ENCODE measurements around the gene PPARD.
"Not testable (repeated sequence)": the region's sequence is repeated elsewhere in the genome, so short reads cannot be mapped to it uniquely, and the experiment has no call there.

PPARD gene

GRCh38 chr6:35342258-35343091 is at the start of gene PPARD:
PPARD (plus strand) TSS chr6:35342558; CDS start chr6:35411088, 68,530 bp downstream.
- peak; percentile 94 for DNase-seq

GRCh38 chr6:35293681-35294080 is 48.7 kb upstream of the PPARD start:
- DNase-seq = no peak

GRCh38 chr6:35294308-35294945 is 47.9 kb upstream of the PPARD start:
- DNase-seq = no peak

- no peak for DNase-seq
Observed at GRCh38 chr6:35295036-35295435, 47.3 kb upstream of the PPARD start.

- peak; percentile 55 for DNase-seq
Observed at GRCh38 chr6:35295521-35296315, 46.6 kb upstream of the PPARD start.

- DNase-seq = no peak
Observed at GRCh38 chr6:35296931-35297600, 45.3 kb upstream of the PPARD start.

GRCh38 chr6:35297601-35298481 is 44.5 kb upstream of the PPARD start, which contains the start of gene DEF6:
DEF6 (plus strand) TSS chr6:35297818; CDS start chr6:35297857, 39 bp downstream.
- DNase-seq = peak; percentile 92

GRCh38 chr6:35298625-35299140 is 43.7 kb upstream of the PPARD start:
- no peak for DNase-seq

GRCh38 chr6:35299674-35300073 is 42.7 kb upstream of the PPARD start:
- DNase-seq = no peak

GRCh38 chr6:35300848-35301247 is 41.5 kb upstream of the PPARD start:
- DNase-seq = no peak

GRCh38 chr6:35302604-35303241 is 39.6 kb upstream of the PPARD start:
- no peak for DNase-seq

- no peak for DNase-seq
Observed at GRCh38 chr6:35304299-35304698, 38.1 kb upstream of the PPARD start.

- no peak for DNase-seq
Observed at GRCh38 chr6:35305117-35305516, 37.2 kb upstream of the PPARD start.

- DNase-seq = not testable (repeated sequence)
Observed at GRCh38 chr6:35307138-35307537, 35.2 kb upstream of the PPARD start.

- not testable (repeated sequence) for DNase-seq
Observed at GRCh38 chr6:35308543-35308942, 33.8 kb upstream of the PPARD start.

GRCh38 chr6:35309611-35310264 is 32.6 kb upstream of the PPARD start:
- no peak for DNase-seq

GRCh38 chr6:35310265-35310831 is 32.0 kb upstream of the PPARD start:
- no peak for DNase-seq

GRCh38 chr6:35311390-35312075 is 30.8 kb upstream of the PPARD start:
- DNase-seq = no peak

- DNase-seq = no peak
Observed at GRCh38 chr6:35312076-35312800, 30.1 kb upstream of the PPARD start.

Measured in DMS79 treated with DMSO at 0.1 percent for 48 hours (cell line).